RKO (cell line): ENCODE data around the gene MTCL3.

Experiments
- DNase-seq: peaks from one replicate; pipeline ENCODE4 v3.0.0-alpha.2; 2016; ENCODE audit warnings: low spot score

Gene MTCL3

DNA sequence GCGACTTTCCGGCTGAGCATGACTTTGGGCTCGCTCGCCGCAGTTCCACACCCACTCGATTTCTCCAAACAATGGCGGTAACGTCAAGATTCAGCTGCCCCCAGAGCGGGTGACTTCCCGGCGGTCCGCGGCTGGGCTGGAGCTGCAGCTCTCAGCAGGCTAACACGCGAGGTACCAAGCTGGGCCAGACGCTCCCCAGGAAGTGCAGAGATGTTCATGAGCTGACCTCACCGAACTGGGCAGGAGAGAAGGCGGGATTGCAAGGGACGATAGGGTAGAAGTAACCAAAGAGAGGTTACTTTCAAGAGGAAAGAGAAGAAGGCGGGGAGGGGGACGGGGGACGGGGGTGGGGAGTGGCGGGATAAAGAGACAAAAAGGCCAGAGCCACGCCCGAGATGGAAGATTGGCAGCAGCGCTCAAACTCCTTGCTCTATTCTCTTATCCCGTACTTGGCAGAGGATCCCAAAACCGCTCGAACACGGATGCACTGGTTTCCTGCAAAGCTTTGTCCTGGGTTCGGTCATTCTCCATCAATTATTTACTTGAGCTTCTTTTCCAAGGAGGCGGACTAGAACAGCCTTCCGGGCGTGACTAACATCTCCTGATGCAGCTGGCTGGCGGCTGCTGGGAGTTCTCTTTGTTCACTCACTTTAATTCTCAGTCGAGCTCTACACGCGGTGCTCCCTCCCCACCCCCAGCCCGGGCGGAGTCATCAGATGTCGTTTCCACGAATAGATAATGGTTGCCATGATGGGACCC, at the start of gene MTCL3:
TSS of gene MTCL3 (minus strand) at position 626 of the 759 bp plus-strand sequence.
- no peak for DNase-seq

DNA sequence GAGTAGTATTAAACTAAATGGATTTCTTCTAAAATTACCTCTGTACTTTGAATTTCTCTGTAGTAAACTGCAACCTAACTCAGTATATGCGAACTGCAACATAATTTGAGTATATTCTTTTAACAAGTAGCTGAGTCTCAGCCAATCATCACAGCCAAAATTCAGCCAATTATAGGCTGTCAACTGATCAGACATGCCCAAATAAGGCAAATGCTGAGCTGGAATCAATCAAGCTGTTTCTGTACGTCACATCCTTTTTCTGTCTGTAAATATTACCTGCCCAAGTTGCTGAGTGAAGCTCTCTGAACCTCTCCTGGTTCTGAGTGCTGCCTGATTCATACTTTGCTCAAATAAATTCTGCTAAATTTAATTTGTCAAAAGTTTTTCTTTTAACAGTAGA, 48.3 kb upstream of the MTCL3 start:
- DNase-seq: no peak

DNA sequence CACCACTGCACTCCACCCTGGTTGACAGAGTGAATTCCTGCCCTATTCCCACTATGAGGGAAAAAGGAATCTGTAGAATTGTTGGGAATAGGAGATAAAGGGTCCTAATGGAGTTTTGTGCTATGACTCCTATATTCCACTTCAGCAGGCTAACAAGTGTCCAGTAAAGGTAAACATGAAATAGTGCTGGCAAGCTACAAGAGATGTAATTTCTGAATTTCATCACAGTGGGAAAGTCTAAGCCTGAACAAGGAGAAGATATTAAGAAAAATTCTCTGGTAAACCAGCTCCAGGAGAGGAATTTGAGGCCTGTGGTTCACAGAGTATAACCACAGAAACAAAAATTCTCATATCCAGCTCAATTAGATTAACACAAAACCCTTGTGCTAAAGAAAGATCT, 47.5 kb upstream of the MTCL3 start:
- DNase-seq: no peak

DNA sequence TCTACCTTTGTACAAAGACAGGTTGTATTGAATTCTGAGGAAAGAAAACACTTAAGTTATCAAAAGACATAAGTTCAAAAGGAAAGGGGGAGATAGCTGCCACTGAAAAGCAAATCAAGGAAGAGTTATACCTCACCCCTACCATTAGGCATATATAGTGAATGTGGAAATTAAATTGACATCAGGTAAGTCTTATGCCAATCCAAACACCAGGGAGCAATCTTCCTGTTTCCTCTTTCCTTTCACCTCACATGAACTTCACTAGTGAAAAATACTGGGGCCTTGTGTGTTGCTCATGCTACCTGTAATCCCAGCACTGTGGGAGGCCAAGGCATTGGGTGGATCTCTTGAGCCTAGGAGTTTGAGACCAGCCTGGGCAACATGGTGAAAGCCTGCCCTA, 47.0 kb upstream of the MTCL3 start:
- no peak for DNase-seq

DNA sequence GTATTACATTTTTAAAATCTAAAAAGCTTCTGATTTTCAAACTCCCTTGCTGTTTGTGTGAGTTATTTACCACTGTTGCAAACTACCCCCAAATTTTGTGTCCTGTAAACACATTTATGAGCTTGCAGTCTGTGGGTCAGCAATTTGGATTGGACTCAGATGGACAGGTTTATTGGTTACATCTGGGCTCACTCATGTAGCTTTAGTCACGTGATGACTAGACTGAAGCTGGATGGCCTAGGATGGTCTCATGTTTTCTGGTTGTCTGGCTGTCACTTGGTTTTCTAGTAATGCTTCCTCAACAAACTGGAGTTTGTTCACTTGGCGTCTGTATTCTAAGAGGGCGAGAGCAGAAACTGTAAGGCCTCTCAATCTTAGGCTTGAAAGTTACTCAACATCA, 45.6 kb upstream of the MTCL3 start:
- DNase-seq: no peak

DNA sequence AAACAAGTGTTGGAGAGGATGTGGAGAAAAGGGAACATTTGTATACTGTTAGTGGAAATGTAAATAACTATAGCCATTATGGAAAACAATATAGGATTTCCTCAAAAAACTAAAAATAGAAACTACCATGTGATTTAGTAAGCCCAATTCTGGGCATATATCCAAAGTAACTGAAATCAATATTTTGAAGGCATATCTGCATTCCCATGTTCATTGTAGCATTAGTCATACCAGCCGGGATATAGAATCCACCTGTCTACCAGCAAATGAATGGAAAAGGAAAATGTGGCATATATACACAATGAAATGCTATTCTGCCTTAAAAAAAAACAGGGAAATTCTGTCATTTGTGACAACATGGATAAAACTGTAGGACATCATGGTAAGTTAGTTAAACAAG, 42.5 kb upstream of the MTCL3 start:
- no peak for DNase-seq

DNA sequence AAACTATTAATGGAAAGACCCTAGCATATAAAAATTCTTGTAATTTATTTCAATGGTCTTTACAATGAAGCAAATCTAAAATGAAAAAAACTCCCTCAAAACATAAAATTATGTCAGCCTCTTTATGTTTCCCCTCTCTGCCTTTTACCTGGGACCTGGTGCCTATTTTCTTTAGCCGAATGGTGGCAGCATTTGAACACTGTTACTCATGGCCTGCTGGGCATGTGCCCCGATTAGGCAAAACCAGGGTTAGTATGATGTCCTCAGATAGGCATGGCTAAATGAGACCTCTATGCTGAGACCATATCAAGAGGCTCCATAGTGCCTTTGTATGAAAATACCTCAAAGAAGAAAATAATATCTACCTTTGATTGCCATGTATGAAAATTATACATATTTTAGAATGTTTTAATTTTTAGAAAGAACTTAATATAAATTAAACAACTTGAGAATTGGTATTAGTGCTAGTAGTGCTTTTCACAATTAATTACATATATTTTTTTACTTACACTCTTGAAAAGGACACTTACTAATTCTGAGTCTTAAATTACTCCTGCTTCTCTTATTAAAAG, 35.4 kb upstream of the MTCL3 start:
- peak; percentile 71 for DNase-seq

DNA sequence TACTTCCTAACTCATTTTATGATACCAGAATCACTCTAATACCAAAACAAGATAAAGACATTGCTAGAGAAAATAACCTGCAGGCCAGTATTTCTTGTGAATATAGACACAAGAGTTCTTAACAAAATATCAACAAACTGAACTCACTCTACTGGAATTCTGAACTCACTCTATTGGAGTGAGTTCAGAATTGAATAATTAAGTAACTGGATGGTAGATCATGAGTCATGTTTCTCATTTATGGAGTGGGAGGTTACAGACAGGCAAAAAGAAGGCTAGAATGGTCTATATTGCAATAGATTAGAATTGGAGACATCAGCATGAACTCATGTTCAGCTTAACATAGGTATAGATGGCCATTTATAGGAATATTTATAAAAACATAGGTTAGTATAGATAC, 31.3 kb upstream of the MTCL3 start:
- DNase-seq: peak; percentile 19

DNA sequence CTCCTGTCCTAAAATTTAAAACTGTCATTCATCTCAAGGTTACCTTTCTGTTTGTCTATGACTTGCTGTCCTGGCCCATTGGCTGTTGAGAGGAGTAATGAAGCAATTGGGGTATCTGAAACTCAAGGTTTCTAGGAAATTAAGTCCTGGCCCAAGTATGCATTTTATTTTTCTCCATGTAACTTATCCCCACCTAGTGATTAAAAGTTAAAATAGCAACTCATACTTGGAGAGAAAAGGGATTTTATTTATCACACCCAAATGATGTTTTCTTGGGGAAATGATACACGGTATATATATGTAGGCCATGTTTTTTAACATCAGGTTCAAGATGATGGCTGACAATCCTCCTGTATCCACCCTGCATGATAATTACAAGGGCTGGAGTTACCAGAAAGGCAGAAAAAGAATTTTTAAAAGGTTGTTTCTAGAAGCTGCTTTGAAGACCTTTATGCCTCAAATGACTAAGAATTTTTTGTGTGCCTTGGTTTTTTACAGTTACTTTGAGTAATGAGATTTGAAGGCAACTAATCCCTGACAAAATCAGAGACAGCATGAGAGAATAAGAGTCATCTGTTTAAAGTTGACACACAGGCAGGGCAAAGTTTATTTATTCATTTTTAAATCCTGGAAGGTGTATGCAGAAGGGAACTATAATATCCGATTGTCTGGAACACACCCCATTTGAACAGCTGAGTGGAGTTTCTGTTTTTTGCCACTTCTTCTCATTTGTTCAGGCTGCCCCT, 28.9 kb upstream of the MTCL3 start:
- peak; percentile 47 for DNase-seq

DNA sequence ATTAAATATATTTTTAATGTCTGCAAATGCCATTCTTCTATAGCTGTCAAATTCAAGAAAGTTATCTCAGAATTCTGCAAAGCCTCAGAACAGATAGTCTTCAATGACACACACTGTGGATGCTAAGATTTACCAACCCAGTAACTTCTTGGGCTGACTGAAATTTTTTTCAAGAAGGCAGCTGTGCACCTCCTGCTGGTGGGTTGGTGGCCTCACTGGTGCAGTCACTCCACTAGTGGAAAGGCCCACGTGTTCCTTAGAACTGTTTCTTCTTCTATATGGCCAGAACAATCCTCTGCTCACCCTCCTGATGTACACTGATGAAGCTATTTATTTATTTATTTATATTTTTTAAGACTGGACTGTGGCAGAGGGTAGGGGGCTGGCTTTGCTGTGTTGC, 28.1 kb upstream of the MTCL3 start:
- peak; percentile 14 for DNase-seq

DNA sequence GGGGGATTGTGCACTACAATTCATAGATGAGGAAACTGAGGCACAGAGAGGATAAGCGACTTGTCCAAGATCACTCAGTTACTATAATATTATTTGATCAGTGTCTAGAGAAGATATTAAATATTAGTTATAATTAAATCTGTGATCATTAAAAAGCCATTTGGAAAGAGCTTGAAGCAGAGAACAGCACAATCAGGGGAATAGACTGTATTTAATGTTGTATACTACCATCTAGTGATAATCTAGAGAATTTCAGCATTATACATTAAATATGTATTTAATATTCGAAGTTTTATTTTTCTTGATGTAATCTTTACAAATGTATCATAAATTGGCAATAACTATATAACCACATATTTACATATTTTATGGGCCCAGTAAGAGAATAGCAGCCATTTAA, 20.1 kb upstream of the MTCL3 start:
- peak; percentile 64 for DNase-seq

DNA sequence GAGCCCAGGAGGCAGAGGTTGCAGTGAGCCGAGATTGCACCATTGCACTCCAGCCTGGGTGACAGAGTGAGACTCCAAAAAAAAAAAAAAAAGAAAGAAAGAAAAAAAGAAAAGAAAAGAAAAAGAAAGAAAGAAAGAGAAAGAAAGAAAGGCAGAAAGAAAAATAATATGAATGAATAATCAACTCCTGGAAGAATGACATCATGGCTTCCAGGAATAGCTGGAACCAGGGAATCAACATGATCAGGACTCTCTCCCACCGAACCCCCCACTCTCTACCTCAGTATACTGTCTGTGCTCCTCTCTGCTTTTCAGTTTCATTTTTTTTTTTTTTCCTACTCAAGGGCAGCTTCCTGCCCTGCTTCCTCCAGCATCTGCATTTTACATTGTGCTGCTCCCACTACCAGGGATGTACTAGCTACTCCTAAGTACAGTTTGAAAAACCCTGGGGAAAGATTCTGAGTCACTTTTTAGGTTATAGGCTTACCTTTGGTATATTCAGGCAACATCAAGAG, 19.7 kb upstream of the MTCL3 start:
- DNase-seq: no peak

DNA sequence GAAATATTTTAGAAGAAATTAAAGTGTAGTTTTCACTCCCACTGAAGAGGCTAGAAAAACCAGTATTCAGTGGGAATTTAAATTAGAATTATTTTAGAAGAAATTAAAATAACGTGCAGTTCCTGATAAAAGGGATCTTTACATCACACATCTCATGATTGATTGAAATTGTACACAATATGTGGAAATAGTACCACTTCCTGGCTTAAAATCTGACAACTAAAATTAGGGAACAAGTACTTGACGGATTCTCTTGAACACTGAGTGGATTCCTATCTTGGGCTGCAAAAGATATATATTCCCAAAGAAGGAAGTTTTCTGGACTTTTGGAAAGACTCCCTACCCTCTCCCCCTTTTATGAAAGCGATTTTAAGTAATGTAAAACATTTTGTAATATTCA, 14.6 kb upstream of the MTCL3 start:
- no peak for DNase-seq

DNA sequence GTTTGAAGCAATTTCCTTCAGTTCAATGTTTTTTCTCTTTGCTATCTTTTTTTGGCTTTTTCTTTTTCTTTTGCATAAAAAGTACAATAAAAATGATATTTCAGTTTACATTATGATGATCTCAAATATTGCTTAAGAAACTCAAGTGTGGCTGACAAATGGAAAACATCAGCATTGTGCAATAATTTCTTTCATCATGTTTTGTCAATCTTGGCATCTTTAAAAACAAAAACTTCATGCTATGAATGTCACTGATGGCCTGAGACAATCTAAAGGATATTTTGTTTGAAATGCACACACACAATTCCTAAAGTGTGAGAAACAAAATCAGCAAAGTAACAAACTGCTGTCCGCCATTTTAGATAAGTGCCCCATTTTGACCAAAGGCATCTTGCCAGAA, 13.9 kb upstream of the MTCL3 start:
- no peak for DNase-seq

DNA sequence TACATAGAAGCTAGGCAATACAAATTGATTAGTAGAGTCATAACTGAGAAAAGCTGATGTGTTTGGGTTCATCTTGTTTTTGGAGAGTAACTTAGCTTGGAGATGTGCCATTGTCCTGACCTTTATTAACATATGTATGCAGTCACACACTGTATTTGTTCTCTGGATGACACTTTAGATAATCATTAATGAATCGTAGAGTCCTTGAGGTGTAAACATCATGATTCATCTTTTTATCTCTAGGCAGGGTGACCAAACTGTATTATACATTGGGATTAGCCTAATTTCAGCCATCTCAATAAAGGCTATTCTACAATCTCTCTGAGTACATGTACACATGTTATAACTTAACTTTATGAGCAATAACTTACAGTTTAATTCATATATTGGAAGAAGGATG, 3.6 kb upstream of the MTCL3 start:
- DNase-seq: no peak

DNA sequence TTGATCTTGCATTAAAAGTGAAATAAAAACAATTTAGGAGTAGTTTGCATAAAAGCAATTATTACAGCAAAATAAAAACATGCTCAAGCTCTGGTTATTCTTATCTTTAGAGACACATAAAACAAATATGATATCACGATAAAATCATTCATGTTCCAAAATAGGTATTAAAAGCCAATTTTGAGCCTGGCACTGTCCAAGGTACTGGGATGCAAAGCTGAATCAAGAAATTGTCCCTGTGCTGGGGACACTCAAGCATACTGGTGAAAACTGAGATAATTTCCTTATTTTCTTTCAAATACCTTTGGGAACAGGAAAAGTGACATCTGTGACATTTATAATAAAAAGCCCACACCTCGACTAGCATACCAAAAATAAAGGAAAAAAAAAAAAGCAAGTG, 931 bp upstream of the MTCL3 start:
- DNase-seq: no peak

DNA sequence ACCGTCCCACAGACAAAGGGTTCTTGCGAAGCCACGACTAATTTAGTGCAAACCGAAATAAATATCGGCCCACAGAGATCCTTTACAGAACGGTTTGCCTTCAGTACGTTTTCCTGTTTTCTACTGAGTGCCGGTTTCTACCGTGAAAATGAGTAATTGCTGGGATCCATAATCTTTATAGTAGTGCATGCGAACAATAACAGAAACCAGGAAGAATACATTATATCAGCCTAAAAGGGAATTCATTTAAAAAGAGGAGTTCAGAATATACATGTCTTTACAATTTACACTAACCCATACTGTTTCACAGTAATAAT, 292 bp upstream of the MTCL3 start:
- no peak for DNase-seq

DNA sequence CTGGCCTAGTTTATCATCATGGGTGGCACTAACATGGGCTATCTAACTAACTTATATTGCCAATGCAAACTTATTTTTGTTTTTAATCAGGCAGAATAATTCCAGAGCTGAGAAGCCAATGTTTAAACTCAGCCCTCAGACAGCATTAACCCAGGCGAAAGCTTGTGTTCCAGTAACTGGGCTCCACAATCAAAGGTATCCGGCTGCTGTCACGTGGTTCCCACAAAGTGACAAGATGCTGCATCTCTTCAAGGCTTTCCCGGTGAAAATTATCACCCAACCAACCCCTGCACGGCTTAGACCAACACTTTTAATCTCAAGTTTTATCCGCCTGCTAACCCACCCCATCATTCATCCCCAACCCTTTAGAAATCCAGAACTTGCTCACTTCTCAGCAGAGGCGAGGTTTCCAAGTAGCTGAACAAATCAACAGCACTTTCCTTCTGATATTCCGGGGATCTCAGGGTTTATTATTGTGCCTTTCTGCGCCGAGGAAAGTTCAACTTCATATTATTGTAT, 885 bp downstream of the MTCL3 start:
- no peak for DNase-seq

DNA sequence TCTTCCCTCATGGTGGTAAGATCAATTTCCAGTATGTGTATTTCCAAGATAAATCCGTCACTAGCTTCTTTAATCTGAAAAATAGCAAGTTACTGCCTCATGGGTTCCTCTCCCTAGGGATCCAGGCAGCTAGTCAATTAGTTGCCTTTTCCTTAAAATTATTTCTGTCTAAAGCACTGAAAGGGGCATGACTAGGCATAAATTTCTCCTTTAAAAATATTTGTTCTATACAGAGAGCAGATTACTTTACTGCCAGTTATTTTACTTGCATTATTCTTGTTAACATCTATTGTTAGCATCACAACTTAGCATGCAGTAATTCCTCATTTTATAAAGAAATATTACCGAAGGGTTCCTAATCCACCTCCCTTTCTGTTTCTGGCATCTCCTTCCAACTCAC, 1.4 kb downstream of the MTCL3 start:
- DNase-seq: no peak

DNA sequence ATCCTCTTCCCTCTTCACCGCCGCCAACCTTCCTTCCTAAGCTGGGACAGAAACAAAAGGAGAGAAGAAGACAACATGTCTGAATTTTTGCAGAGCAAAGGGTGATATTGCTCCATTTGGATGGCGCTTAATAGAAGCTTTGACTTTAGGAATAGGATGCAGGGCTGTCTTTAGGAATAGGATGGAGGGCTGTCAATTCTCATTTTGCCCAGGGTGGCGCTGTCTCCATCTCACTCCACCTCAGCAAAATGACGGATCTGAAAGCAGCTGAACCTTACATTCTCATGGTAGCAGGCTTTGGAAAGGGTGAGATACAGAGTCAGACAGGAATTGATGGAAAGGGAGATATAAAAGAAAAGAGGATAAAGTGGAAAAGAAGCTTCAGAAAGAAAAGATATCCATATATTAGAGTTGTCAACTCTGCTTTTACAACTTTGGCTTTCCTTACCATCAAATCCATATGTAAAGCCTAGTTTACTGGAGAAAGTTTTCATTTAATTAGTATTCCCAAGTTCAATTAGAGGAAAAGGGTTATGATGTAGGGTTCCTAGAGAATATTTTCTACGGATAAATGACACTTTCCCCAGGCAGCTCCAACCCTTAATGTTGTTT, 2.4 kb downstream of the MTCL3 start:
- no peak for DNase-seq

DNA sequence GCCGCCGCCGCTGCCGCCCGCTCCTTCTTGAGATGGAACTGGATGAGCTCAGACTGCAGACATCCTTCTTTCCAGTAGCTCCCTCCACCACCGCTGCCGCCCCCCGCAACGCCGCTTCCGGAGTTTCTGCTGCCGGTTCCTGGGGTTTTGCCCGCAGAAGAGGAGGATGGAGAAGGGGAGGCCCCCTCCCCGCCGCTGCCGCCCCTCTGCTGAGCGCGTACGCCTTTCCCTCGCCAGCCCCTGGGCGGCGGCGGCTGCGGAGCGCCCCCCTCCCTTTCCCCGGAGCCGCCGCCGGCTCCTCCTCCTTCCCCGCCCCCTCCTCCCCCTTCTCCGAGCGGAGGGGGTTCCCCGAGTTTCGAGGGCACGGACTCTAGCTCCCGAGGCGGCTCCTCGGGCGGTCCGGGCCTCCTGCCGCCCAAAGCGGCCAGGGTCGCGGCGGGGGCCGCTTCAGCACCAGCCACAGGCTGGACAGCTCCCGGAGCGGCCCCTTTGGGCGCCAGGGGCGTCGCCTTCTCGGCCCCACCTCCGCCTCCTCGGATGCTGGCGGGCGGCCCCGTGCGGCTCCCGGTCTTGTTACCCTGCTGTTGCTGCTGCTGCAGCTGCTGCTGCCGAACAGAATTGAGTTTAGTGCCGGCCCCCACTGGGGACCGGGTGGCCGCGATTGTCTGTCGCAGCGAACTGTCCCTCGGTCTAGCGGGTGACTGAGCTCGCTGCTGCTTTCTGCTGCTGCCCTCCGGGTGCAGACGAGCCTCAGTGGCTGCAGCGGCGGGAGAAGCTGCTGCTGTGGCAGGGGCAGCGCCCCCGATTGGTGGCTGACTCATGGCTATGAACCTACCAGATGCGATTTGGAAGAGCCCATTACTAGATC, 3.1 kb downstream of the MTCL3 start:
- DNase-seq: no peak
